Suprapubic skin (tissue), 4 donors: ENCODE measurements around the gene TRPM2. TPM values are rescaled to one million over a fixed set of nuclear protein-coding genes. Genes with fewer than 3 reads are reported as not detected.

Experiments used
- DNase-seq, 2 donors: peaks; one replicate each; pipeline ENCODE4 v3.0.0-alpha.2; 2019; ENCODE audit warnings: low spot score in 2 of 2
- H3K27ac ChIP-seq: fragments of 200-600 bp; sonication (generic); one replicate; pipeline ENCODE4 v1.5.1; 2019
- H3K27me3 ChIP-seq: fragments of 200-600 bp; sonication (generic); one replicate; pipeline ENCODE4 v1.5.1; 2019
- H3K36me3 ChIP-seq: fragments of 200-600 bp; sonication (generic); one replicate; pipeline ENCODE4 v1.5.1; 2019
- H3K4me1 ChIP-seq: fragments of 200-600 bp; sonication (generic); one replicate; pipeline ENCODE4 v1.5.1; 2019
- H3K4me3 ChIP-seq: fragments of 200-600 bp; sonication (generic); one replicate; pipeline ENCODE4 v1.5.1; 2019; ENCODE audit warnings: mild to moderate bottlenecking
- H3K9me3 ChIP-seq: fragments of 200-600 bp; sonication (generic); one replicate; pipeline ENCODE4 v1.5.1; 2019
- CTCF ChIP-seq, 2 donors: fragments of 200-600 bp in 1 of 2; fragments of 450-650 bp in 1 of 2; sonication (generic) in 1 of 2; IDR thresholded peaks; one replicate each; pipeline ENCODE4 v1.5.1; 2016 to 2019; ENCODE audit warnings: antibody characterized with exemption in 2 of 2, mild to moderate bottlenecking in 1 of 2, moderate library complexity in 1 of 2
- EP300 ChIP-seq: sonication (generic); formaldehyde crosslinking; IDR thresholded peaks from one replicate; pipeline ENCODE4 v1.6.1; 2017; ENCODE audit warnings: antibody characterized with exemption
- POLR2A ChIP-seq, 2 donors: fragments of 450-650 bp; IDR thresholded peaks; one replicate each; pipeline ENCODE4 v1.6.1; 2017; ENCODE audit warnings: antibody characterized with exemption in 2 of 2, mild to moderate bottlenecking in 2 of 2, moderate library complexity in 2 of 2
- POLR2AphosphoS5 ChIP-seq, 3 donors: sonication (generic); formaldehyde crosslinking; IDR thresholded peaks; one replicate each; pipeline ENCODE4 v1.6.1; 2017; ENCODE audit warnings: antibody characterized with exemption in 3 of 3
- WGBS: methylation state at CpG from one replicate; pipeline ENCODE4 v1.1.5; 2018; 5-methylcytosine and 5-hydroxymethylcytosine counted together
- total RNA-seq, 4 donors: library from RNA; depleted of rRNA; stranded (reverse); fragments of >200 nt; gene quantifications; one replicate each; pipeline ENCODE4 v1.1.0, GENCODE V29; 2016

TRPM2 gene
- total RNA-seq, 4 donors from 2014 or later: 2.5 to 4.2 (median 3.2) TPM

GRCh38 chr21:44322621-44323325 lies 30.6 kb upstream of the TRPM2 start:
- H3K4me1 ChIP-seq: no peaks in the 10 kb centered on the region
- no peaks in the 10 kb centered on the region for H3K9me3 ChIP-seq
- TF ChIP-seq EP300 (no peak), POLR2A (IDR thresholded peaks at IDR 0.05) (no peak), POLR2AphosphoS5 (IDR thresholded peaks at IDR 0.05) (no peak), CTCF (IDR thresholded peaks at IDR 0.05) (no peak)
- peaks cover 100% of the 10 kb centered on the region for H3K36me3 ChIP-seq
- no peak overlapping the region for H3K27ac ChIP-seq
- 94% methylated on average over 22 of the region's 38 CpGs for WGBS
- H3K4me3 ChIP-seq: no peak overlapping the region
- no peaks in the 10 kb centered on the region for H3K27me3 ChIP-seq
- no peak for DNase-seq

- Histone ChIP-seq H3K9me3 (no peaks in the 10 kb centered on the region), H3K27ac (no peak overlapping the region), H3K4me3 (no peak overlapping the region), H3K4me1 (no peaks in the 10 kb centered on the region), H3K27me3 (no peaks in the 10 kb centered on the region), H3K36me3 (peaks cover 92% of the 10 kb centered on the region)
- 90% methylated on average over 6 of the region's 20 CpGs for WGBS
- DNase-seq: no peak
- TF ChIP-seq EP300: no peak
- no peak for TF ChIP-seq CTCF (IDR thresholded peaks at IDR 0.05)
- TF ChIP-seq POLR2AphosphoS5 (IDR thresholded peaks at IDR 0.05): no peak
- TF ChIP-seq POLR2A (IDR thresholded peaks at IDR 0.05): no peak
These were observed 29.8 kb upstream of the TRPM2 start for GRCh38 chr21:44323591-44323990.

- Histone ChIP-seq H3K27me3 (no peaks in the 10 kb centered on the region), H3K27ac (no peak overlapping the region), H3K36me3 (peaks cover 85% of the 10 kb centered on the region), H3K4me3 (no peak overlapping the region), H3K4me1 (no peaks in the 10 kb centered on the region), H3K9me3 (no peaks in the 10 kb centered on the region)
- DNase-seq: no peak
- 90% methylated on average over 8 of the region's 37 CpGs for WGBS
- no peak for TF ChIP-seq CTCF (IDR thresholded peaks at IDR 0.05)
- no peak for TF ChIP-seq POLR2A (IDR thresholded peaks at IDR 0.05)
- TF ChIP-seq EP300: no peak
- no peak for TF ChIP-seq POLR2AphosphoS5 (IDR thresholded peaks at IDR 0.05)
These were observed 29.1 kb upstream of the TRPM2 start for GRCh38 chr21:44324106-44324853.

GRCh38 chr21:44324854-44325107 lies 28.6 kb upstream of the TRPM2 start:
- no peak for DNase-seq
- H3K36me3 ChIP-seq: peaks cover 80% of the 10 kb centered on the region
- 95% methylated on average over 9 of the region's 11 CpGs for WGBS

More at GRCh38 chr21:44324854-44325107, 28.6 kb upstream of the TRPM2 start:
- H3K9me3 ChIP-seq: no peaks in the 10 kb centered on the region
- no peak overlapping the region for H3K4me3 ChIP-seq
- no peaks in the 10 kb centered on the region for H3K4me1 ChIP-seq
- no peaks in the 10 kb centered on the region for H3K27me3 ChIP-seq
- no peak for TF ChIP-seq EP300
- TF ChIP-seq CTCF (IDR thresholded peaks at IDR 0.05): no peak
- no peak for TF ChIP-seq POLR2AphosphoS5 (IDR thresholded peaks at IDR 0.05)
- no peak for TF ChIP-seq POLR2A (IDR thresholded peaks at IDR 0.05)
- H3K27ac ChIP-seq: no peak overlapping the region
